22Rv1 (cell line): ENCODE data around the gene ENKUR.

Source experiments
- CTCF ChIP-seq: fragments of 450-650 bp; IDR thresholded peaks from 2 replicates; pipeline ENCODE4 v1.5.1; 2017; ENCODE audit warnings: mild to moderate bottlenecking
- ZFX ChIP-seq: fragments of 450-650 bp; IDR thresholded peaks from 2 replicates; pipeline ENCODE4 v1.6.1; 2017; ENCODE audit warnings: antibody characterized with exemption, borderline replicate concordance

GRCh38 chr10:24968349-24968748 is 47.6 kb downstream of the ENKUR start:
- TF ChIP-seq CTCF (no peak), ZFX (no peak)
